Naive B cell (primary cell): ENCODE measurements around the gene AHNAK2. TPM values are rescaled to one million over a fixed set of nuclear protein-coding genes. Genes with fewer than 3 reads are reported as not detected.

Experiments used
- ATAC-seq, 2 donors: fragments of 150-1000 bp; cut with Tn5 transposase; 2 replicates each; pipeline ENCODE4 v1.10.0; 2021; ENCODE audit warnings: low read depth in 2 of 2, mild to moderate bottlenecking in 2 of 2, moderate library complexity in 2 of 2
- DNase-seq: peaks from one replicate; pipeline ENCODE4 v3.0.0; 2022
- H3K27ac Mint-ChIP-seq, 6 donors: one replicate each; pipeline ENCODE4 v1.8.0; 2020 to 2022; ENCODE audit warnings: mild to moderate bottlenecking in 6 of 6, mixed read lengths in 6 of 6, moderate library complexity in 5 of 6, inconsistent platforms in 2 of 6
- H3K27me3 Mint-ChIP-seq, 3 donors: one replicate each; pipeline ENCODE4 v1.8.0; 2021 to 2022; ENCODE audit warnings: mixed read lengths in 3 of 3, mild to moderate bottlenecking in 1 of 3
- H3K36me3 Mint-ChIP-seq, 2 donors: one replicate each; pipeline ENCODE4 v1.8.0; 2020 to 2022; ENCODE audit warnings: mixed read lengths in 2 of 2, inconsistent platforms in 1 of 2, mild to moderate bottlenecking in 1 of 2
- H3K4me1 Mint-ChIP-seq, 3 donors: one replicate each; pipeline ENCODE4 v1.8.0; 2020 to 2022; ENCODE audit warnings: mixed read lengths in 3 of 3, inconsistent platforms in 1 of 3, mild to moderate bottlenecking in 1 of 3, moderate library complexity in 1 of 3
- H3K4me3 Mint-ChIP-seq, 8 donors: one replicate each; pipeline ENCODE4 v1.8.0; 2020 to 2022; ENCODE audit warnings: mild to moderate bottlenecking in 8 of 8, mixed read lengths in 8 of 8, moderate library complexity in 8 of 8, inconsistent platforms in 2 of 8
- H3K9me3 Mint-ChIP-seq, 7 donors: one replicate each; pipeline ENCODE4 v1.8.0; 2020 to 2022; ENCODE audit warnings: mixed read lengths in 7 of 7, mild to moderate bottlenecking in 5 of 7, inconsistent platforms in 2 of 7, moderate library complexity in 1 of 7
- polyA plus RNA-seq, 6 donors: library from polyadenylated mRNA; unstranded; fragments of 300-500 nt; fragmentation: Illumina TruSeq; gene quantifications; one replicate each; pipeline ENCODE4 v1.2.3, GENCODE V29; 2021; ENCODE audit warnings: low read depth in 6 of 6

AHNAK2 gene
- polyA plus RNA-seq, 6 donors from 2014 or later: 0.63 to 0.92 (median 0.70) TPM; not detected in 1

GRCh38 chr14:104888489-104889374 is 89.4 kb downstream of the AHNAK2 start:
- H3K27me3 Mint-ChIP-seq: peaks cover 0 to 14% (median 0%) of the 10 kb centered on the region in 3 donors
- ATAC-seq: no peak
- H3K9me3 Mint-ChIP-seq: no peaks in the 10 kb centered on the region
- H3K36me3 Mint-ChIP-seq: no peaks in the 10 kb centered on the region
- no peak overlapping the region for H3K27ac Mint-ChIP-seq
- no peak for DNase-seq
- no peak overlapping the region for H3K4me3 Mint-ChIP-seq
- H3K4me1 Mint-ChIP-seq: no peaks in the 10 kb centered on the region

GRCh38 chr14:104887623-104888488 is 90.3 kb downstream of the AHNAK2 start:
- no peak overlapping the region for H3K4me3 Mint-ChIP-seq
- no peaks in the 10 kb centered on the region for H3K9me3 Mint-ChIP-seq
- H3K27ac Mint-ChIP-seq: no peak overlapping the region
- DNase-seq: no peak
- H3K4me1 Mint-ChIP-seq: no peaks in the 10 kb centered on the region
- H3K36me3 Mint-ChIP-seq: no peaks in the 10 kb centered on the region
- ATAC-seq: no peak
- H3K27me3 Mint-ChIP-seq: peaks cover 0 to 14% (median 0%) of the 10 kb centered on the region in 3 donors

Other genes with a start within 250 kb of the AHNAK2 start
- 100 to 1,000 TPM; 191 to 266 (median 227) TPM for gene SIVA1, start 225.2 kb downstream of the AHNAK2 start, polyA plus RNA-seq
- 10 to 100 TPM in 5 of 6 donors, 1 to 10 TPM in 1; 6.3 to 22.0 (median 14.1) TPM for gene AKT1, start 182.6 kb downstream of the AHNAK2 start, polyA plus RNA-seq
- gene ZBTB42, start 177.3 kb downstream of the AHNAK2 start, polyA plus RNA-seq: 1 to 10 TPM in 4 of 6 donors, under 1 TPM in 2; 0.84 to 1.9 (median 1.2) TPM
- gene CEP170B, start 113.1 kb downstream of the AHNAK2 start, polyA plus RNA-seq: not detected
- 100 to 1,000 TPM in 5 of 6 donors, 10 to 100 TPM in 1; 77.4 to 264 (median 182) TPM for gene PLD4, start 53.5 kb downstream of the AHNAK2 start, polyA plus RNA-seq
- gene CLBA1, start 7.4 kb upstream of the AHNAK2 start, polyA plus RNA-seq: 1 to 10 TPM in 1 of 6 donors, under 1 TPM in 4, not detected in 1; 0.59 to 1.1 (median 0.85) TPM
- gene CDCA4, start 42.7 kb upstream of the AHNAK2 start, polyA plus RNA-seq: 10 to 100 TPM in 1 of 6 donors, 1 to 10 TPM in 5; 4.6 to 11.9 (median 6.7) TPM
- gene GPR132, start 87.1 kb upstream of the AHNAK2 start, polyA plus RNA-seq: 10 to 100 TPM in 4 of 6 donors, 1 to 10 TPM in 2; 8.2 to 33.0 (median 10.8) TPM
- not detected for gene JAG2, start 190.4 kb upstream of the AHNAK2 start, polyA plus RNA-seq
- gene NUDT14, start 202.9 kb upstream of the AHNAK2 start, polyA plus RNA-seq: 10 to 100 TPM in 2 of 6 donors, 1 to 10 TPM in 4; 4.4 to 20.6 (median 9.1) TPM